Fibroblast of gingiva (primary cell): ENCODE data around the gene PRSS27.
"Not testable (repeated sequence)": the region's sequence is repeated elsewhere in the genome, so short reads cannot be mapped to it uniquely, and the experiment has no call there.

ENCODE experiments used
- DNase-seq: peaks from one replicate; pipeline ENCODE4 v3.0.0-alpha.2; 2011; ENCODE audit warnings: low read depth

Gene PRSS27

DNA sequence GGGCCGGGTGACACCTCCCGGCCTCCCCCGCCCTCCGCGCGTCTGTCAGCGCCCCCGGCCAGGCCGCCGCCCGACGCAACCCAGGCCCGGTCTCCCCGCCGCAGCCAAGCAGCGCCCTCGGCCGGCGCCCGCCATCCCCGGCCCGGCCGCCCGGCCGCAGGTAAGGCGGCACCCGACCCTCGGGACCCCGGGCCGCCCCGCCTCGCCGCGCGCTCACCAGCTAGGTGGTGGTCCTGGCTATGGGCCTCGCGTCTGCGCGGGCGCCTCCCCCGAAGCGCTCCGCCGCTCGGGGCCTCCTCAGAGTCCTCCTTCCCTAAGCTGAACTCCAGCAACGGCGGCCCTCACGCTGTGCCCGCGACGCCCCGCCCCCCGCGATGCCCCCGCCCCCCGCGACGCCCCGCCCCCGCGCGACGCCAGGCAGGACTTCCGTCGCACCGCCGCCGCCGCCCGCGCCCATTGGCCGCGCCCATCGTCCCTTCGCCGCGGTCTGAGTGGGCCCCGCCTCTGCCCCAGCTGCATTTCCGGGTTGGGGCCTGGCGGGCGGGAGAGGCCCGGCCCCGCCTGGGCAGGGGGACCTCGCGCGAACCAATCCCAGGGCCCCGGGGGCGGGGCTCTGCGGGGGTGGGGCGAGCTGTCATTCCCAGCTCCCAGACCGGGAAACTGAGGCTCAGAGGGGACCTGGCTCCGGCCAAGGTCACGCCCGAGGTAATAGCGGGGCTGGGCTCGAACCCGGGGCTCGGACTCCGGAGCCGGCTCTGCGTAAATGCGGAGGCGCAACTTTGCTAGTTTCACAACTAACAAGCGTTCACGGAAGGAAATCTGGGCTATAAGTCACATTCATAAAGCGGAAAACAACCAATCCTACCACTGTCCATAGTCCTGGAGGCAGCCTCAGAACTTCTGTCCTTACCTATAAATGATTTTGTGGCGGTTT lies 46.7 kb downstream of the PRSS27 start:
- DNase-seq: peak; percentile 96

DNA sequence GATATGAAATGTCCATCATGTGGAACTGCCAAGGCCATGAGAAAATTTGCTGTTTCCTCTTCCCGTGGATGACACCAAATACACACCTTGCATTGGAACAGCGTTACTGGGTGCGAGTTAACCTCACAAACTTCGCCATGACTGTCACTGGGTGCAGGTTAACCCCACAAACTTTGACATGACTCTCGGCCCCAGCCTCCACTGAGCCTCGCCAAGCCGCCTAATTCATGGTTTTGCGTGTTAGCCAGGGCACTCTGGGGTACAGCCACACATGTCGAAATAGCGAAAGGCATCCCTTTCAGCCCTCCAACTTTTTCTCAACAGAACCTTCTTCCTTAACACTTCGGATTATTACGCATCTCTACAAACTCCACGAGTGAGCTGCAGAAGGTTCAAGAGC lies 48.3 kb downstream of the PRSS27 start:
- no peak for DNase-seq

DNA sequence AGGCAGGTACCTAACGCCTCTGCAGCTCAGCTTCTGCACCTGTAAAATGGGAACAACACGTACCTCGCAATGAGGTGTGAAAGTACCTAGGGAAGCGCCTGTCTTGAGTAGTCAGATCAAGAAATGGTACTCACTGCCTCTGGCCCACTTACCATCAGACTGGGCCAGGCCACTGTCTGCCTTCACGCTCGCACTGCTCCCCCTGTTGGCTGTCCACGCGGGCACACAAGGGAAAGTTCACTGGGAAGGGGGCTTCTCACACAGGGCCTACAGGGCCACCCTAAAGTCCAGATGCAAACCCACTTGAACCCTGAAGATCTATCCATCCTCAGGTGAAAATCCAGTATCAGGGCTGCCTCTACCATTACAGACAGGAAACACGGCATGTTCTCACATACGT lies 48.8 kb downstream of the PRSS27 start:
- not testable (repeated sequence) for DNase-seq

DNA sequence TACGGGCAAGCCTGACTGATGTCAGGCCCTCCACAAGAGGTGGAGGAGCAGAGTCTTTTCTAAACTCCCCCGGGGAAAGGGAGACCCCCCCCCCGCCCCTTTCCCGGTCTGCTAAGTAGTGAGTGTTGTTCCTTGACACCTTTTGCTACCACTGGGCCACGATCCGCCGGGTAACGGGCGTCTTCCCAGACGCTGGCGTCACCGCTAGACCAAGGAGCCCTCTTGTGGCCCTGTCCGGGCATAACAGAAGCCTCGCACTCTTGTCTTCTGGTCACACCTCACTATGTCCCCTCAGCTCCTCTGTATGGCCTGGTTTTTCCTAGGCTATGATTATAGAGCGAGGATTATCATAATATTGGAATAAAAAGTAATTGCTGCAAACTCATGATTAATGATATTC lies 50.0 kb downstream of the PRSS27 start:
- peak; percentile 48 for DNase-seq

DNA sequence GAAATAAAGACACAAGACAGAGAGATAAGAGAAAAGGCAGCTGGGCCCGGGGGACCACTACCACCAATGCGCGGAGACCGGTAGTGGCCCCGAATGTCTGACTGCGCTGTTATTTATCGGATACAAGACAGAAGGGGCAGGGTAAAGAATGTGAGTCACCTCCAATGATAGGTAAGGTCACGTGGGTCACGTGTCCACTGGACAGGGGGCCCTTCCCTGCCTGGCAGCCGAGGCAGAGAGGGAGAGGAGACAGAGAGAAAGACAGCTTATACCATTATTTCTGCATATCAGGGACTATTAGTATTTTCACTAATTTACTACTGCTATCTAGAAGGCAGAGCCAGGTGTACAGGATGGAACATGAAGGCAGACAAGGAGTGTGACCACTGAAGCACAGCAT lies 50.4 kb downstream of the PRSS27 start:
- not testable (repeated sequence) for DNase-seq

DNA sequence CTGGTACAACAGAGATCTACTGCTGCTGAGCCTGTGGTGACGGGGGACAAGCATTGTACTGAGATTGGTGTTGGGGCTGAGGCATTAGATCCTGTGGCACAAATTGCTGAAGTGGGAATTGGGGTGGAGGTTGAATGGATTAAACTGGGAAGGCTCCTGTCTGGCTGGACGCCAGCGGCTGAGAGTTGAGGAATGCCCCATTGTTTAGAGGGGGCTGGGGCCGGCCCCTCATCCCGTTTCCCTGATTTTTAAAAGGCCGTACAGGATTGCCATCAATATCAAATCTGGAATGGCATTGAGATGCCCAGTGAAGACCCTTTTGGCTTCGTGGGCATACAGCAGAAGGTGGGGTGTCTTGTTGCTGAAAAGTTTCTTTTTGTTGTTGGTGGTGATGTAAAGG lies 53.4 kb downstream of the PRSS27 start:
- DNase-seq: not testable (repeated sequence)

DNA sequence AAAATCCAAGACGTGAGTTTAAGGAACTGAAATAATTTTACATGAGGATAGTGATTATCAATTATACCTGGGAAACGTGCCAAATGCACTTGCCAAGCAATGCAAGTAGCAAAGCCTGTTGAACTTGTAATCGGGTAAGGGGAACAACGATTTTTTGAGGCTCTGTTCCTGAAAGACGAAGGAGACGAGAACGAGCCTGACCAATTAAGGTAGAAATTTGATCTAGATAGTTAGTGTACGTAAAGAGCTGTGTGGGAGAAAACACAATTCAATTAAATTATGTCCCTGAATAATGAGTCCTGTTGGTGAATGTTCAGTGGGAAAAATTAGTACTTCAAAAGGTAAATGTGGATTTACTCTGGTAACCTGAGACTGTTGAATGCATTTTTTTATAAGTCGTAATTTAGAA lies 55.4 kb downstream of the PRSS27 start:
- no peak for DNase-seq

DNA sequence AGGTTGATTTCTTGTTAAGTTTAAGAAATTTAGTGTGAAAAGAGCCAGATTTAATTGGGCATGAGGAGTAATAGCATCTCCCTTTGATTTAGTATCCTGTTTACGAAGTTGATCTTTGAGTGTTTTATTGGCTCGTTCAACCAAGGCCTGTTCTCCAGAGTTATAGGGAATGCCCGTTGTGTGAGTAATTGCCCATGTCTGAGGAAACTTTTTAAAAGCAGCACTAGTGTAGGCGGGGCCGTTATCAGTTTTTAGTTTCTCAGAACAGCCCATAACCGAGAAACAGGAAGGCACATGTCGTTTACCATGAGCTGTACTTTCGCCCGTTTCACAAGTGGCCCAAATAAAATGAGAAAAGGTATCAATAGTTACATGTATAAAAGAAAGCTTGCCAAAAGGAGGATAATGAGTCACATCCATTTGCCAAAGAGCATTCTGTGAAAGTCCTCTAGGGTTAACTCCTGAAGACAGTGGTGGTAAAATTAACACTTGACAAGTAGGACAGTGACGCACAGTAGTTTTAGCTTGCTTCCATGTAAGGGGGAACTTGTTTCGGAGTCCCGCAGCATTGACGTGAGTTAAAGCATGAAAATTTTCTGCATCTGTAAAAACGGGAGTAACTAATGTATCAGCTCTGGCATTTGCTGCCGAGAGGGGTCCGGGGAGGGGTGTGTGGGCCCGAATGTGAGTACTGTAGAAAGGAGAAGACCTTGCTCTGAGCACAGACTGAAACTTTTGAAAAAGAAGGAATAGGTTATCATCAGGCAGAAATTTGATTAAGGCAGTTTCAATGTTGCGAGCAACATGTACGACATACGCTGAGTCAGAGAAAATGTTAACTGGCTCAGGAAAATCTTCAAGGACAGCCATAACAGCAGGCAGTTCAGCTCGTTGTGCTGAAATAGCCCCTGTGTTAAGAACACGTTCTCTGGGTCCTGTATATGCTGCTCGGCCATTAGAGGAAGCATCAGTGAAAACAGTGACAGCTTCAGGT lies 56.2 kb downstream of the PRSS27 start:
- DNase-seq: no peak
